K562 (cell line): ENCODE measurements around the gene DCUN1D4. TPM values are rescaled to one million over a fixed set of nuclear protein-coding genes. Genes with fewer than 3 reads are reported as not detected.

Experiments used
- BACH1 ChIP-seq: fragments of 200-800 bp; sonication (Bioruptor generic); IDR thresholded peaks from 2 replicates; pipeline ENCODE4 v1.6.1; 2016; ENCODE audit warnings: missing genetic modification characterization, missing compliant biosample characterization
- CBX2 ChIP-seq: fragments of 200-600 bp; sonication (generic); IDR thresholded peaks from one replicate; pipeline ENCODE4 v1.6.1; 2012; ENCODE audit warnings: mild to moderate bottlenecking, low read length, inconsistent platforms; ENCODE audit not compliant: insufficient read depth, poor library complexity, severe bottlenecking
- CCAR2 ChIP-seq: fragments of 200-400 bp; formaldehyde crosslinking; IDR thresholded peaks from 2 replicates; pipeline ENCODE4 v1.6.1; 2017; ENCODE audit warnings: mild to moderate bottlenecking, low read depth, low read length
- DACH1 ChIP-seq: fragments of 450-650 bp; IDR thresholded peaks from 2 replicates; pipeline ENCODE4 v1.6.1; 2018; ENCODE audit not compliant: partially characterized antibody
- ETV6 ChIP-seq, 3 experiments: fragments of 150-350 bp in 1 of 3; sonication (generic) in 1 of 3; formaldehyde crosslinking in 1 of 3; IDR thresholded peaks; 2 replicates each; pipeline versions ENCODE4 v1.6.1 to v1.8.0; 2014 to 2022; ENCODE audit warnings: borderline replicate concordance in 2 of 3, low read depth in 2 of 3, antibody characterized with exemption in 1 of 3, low read length in 1 of 3, mild to moderate bottlenecking in 1 of 3, missing genetic modification reagents in 1 of 3
- FOXA3 ChIP-seq, 2 experiments: fragments of 450-650 bp in 1 of 2; sonication (generic) in 1 of 2; formaldehyde crosslinking; IDR thresholded peaks in 1 of 2; conservative IDR thresholded peaks in 1 of 2; 2 replicates each; pipeline versions ENCODE4 v1.4.0 to v1.8.0; 2020 to 2022; ENCODE audit warnings: mild to moderate bottlenecking in 2 of 2, missing genetic modification reagents in 1 of 2
- HIVEP1 ChIP-seq: fragments of 250-450 bp; sonication (Bioruptor Pico); IDR thresholded peaks from 2 replicates; pipeline ENCODE4 v1.4.0; 2020; ENCODE audit warnings: mild to moderate bottlenecking
- HMGN3 ChIP-seq: IDR thresholded peaks from 2 replicates; pipeline ENCODE4 v1.6.1; 2011; ENCODE audit warnings: borderline replicate concordance, low read depth, mild to moderate bottlenecking, mixed read lengths, low read length; ENCODE audit not compliant: insufficient read length; ENCODE audit errors: extremely low read depth
- HNRNPL ChIP-seq: fragments of 200-400 bp; formaldehyde crosslinking; IDR thresholded peaks from 2 replicates; pipeline ENCODE4 v1.6.1; 2017; ENCODE audit warnings: low read depth, mild to moderate bottlenecking, low read length
- MAFG ChIP-seq: fragments of 450-650 bp; conservative IDR thresholded peaks from 2 replicates; pipeline ENCODE4 v1.6.1; 2016; ENCODE audit warnings: missing genetic modification characterization, missing compliant biosample characterization
- MEF2A ChIP-seq: IDR thresholded peaks from 2 replicates; pipeline ENCODE4 v1.6.1; 2011; ENCODE audit warnings: low read depth, mild to moderate bottlenecking, low read length, moderate library complexity; ENCODE audit not compliant: control insufficient read depth
- MTA1 ChIP-seq: fragments of 450-650 bp; IDR thresholded peaks from 2 replicates; pipeline ENCODE4 v1.6.1; 2017; ENCODE audit warnings: borderline replicate concordance
- NCOA4 ChIP-seq: fragments of 450-650 bp; IDR thresholded peaks from 2 replicates; pipeline ENCODE4 v1.6.1; 2018; ENCODE audit warnings: mild to moderate bottlenecking; ENCODE audit not compliant: partially characterized antibody
- NFE2 ChIP-seq: IDR thresholded peaks from 2 replicates; pipeline ENCODE4 v1.6.1; 2014; ENCODE audit warnings: antibody characterized with exemption, low read depth
- RFX1 ChIP-seq: fragments of 450-650 bp; IDR thresholded peaks from 2 replicates; pipeline ENCODE4 v1.6.1; 2016; ENCODE audit warnings: mild to moderate bottlenecking, moderate library complexity
- SPI1 ChIP-seq: IDR thresholded peaks from 2 replicates; pipeline ENCODE4 v1.6.1; 2011; ENCODE audit warnings: low read depth, low read length, control low read depth, borderline replicate concordance
- TFAP4 ChIP-seq: sonication (generic); formaldehyde crosslinking; IDR thresholded peaks from 2 replicates; pipeline ENCODE4 v1.8.0; 2022; ENCODE audit warnings: missing genetic modification reagents, mild to moderate bottlenecking, moderate library complexity, borderline replicate concordance
- TGIF2 ChIP-seq: sonication (generic); formaldehyde crosslinking; IDR thresholded peaks from 2 replicates; pipeline ENCODE4 v1.8.1; 2022; ENCODE audit warnings: mild to moderate bottlenecking, missing genetic modification reagents, moderate library complexity
- THRAP3 ChIP-seq: fragments of 450-650 bp; IDR thresholded peaks from 2 replicates; pipeline ENCODE4 v1.6.1; 2016; ENCODE audit warnings: mild to moderate bottlenecking, inconsistent platforms, borderline replicate concordance
- ZBTB1 ChIP-seq: sonication (generic); formaldehyde crosslinking; IDR thresholded peaks from 2 replicates; pipeline ENCODE4 v1.8.1; 2023; ENCODE audit warnings: missing genetic modification reagents, low read depth, mild to moderate bottlenecking, borderline replicate concordance
- ZNF143 ChIP-seq: sonication (generic); formaldehyde crosslinking; IDR thresholded peaks from 2 replicates; pipeline ENCODE4 v1.9.0; 2022; ENCODE audit warnings: mild to moderate bottlenecking, missing genetic modification reagents
- ZNF583 ChIP-seq: fragments of 250-450 bp; sonication (Bioruptor Pico); IDR thresholded peaks from 2 replicates; pipeline ENCODE4 v1.4.0; 2020
- ZNF589 ChIP-seq: fragments of 200-800 bp; sonication (Bioruptor generic); IDR thresholded peaks from 2 replicates; pipeline ENCODE4 v1.6.1; 2016; ENCODE audit warnings: low read depth, missing genetic modification characterization, missing compliant biosample characterization
- ZNF75A ChIP-seq: fragments of 450-650 bp; formaldehyde crosslinking; IDR thresholded peaks from 2 replicates; pipeline ENCODE4 v1.4.0; 2020; ENCODE audit warnings: mild to moderate bottlenecking
- polyA plus RNA-seq, 8 experiments: library from polyadenylated mRNA; depleted of rRNA in 4 of 8; stranded (reverse) in 5 of 8; unstranded in 3 of 8; fragments of >200 nt; fragmentation: Nextera tagmentation in 2 of 8; fragmentation: Illumina TruSeq in 1 of 8; extraction: Ambion mirVana in 2 of 8; extraction: Trizol in 1 of 8; gene quantifications; 2 replicates each; pipeline versions ENCODE4 v1.2.1 to v1.2.3, GENCODE V29; 2011 to 2014; ENCODE audit warnings: inconsistent platforms in 1 of 8, missing spikeins in 1 of 8
- total RNA-seq, 7 experiments: library from RNA; depleted of rRNA in 6 of 7; stranded (reverse); fragments of >200 nt in 6 of 7; fragmentation: Illumina TruSeq in 2 of 7; extraction: Trizol in 2 of 7; gene quantifications; 2 replicates each; pipeline versions ENCODE4 v1.2.1 to v1.2.3, GENCODE V29; 2011 to 2021; ENCODE audit warnings: low replicate concordance in 1 of 7
- TF ChIP-seq, protein P1 (sequence below): sonication (generic); formaldehyde crosslinking; IDR thresholded peaks from 2 replicates; pipeline ENCODE4 v1.8.1; 2023; ENCODE audit warnings: mild to moderate bottlenecking, missing genetic modification reagents
- TF ChIP-seq, protein P2 (sequence below): fragments of 250-450 bp; sonication (Bioruptor Pico); IDR thresholded peaks from 2 replicates; pipeline ENCODE4 v1.8.0; 2021; ENCODE audit warnings: borderline replicate concordance, mild to moderate bottlenecking, moderate library complexity; ENCODE audit not compliant: poor library complexity, severe bottlenecking

The DCUN1D4 gene
- total and polyA plus RNA-seq, 9 of the 15 experiments (the other 6 are each of a cell fraction or from before 2014, with no cell fraction given), result 15.1 to 73.5 (median 23.0) TPM

DNA sequence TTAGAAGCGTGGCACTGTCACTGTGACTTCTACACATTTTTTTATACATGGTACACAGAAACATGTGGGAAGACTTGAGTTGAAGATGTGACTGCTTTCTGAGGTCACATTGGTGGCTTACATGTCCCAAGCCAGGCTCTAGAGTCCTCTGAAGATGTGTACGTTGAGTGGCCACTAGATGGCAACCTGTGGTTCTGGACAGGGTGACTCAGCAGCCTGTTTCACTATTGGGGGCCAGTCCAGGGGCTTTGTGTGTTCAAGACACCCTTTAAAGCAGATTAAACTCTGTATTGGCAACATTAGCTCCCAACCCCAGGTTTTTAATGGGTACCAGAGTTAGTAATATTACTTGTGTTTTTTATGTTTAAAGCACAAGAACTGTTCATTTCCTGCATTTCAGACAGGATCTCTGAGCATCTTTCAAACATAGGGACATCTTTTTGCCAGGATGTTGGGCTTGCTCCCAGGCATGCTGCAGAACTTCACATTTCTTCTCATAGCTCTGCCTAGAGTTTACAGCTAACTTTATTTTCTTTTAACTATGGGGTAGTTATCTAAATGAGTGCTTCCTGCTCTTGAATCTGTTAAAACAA is 53.0 kb downstream of the DCUN1D4 start (continued):
- TF ChIP-seq, protein P1, sequence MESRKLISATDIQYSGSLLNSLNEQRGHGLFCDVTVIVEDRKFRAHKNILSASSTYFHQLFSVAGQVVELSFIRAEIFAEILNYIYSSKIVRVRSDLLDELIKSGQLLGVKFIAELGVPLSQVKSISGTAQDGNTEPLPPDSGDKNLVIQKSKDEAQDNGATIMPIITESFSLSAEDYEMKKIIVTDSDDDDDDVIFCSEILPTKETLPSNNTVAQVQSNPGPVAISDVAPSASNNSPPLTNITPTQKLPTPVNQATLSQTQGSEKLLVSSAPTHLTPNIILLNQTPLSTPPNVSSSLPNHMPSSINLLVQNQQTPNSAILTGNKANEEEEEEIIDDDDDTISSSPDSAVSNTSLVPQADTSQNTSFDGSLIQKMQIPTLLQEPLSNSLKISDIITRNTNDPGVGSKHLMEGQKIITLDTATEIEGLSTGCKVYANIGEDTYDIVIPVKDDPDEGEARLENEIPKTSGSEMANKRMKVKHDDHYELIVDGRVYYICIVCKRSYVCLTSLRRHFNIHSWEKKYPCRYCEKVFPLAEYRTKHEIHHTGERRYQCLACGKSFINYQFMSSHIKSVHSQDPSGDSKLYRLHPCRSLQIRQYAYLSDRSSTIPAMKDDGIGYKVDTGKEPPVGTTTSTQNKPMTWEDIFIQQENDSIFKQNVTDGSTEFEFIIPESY, result no peak
- TF ChIP-seq CBX2 (no peak), MTA1 (no peak), MEF2A (no peak), RFX1 (no peak), ZNF583 (CRISPR knock-in tag) (no peak), FOXA3 (CRISPR knock-in tag; conservative IDR thresholded peaks at IDR 0.05 in 1 of 2, IDR thresholded peaks at IDR 0.05 in 1 of 2) (no peak), ZNF589 (CRISPR knock-in tag) (no peak), BACH1 (tag) (peak; percentile 46; the same call in 1 of the 2 replicates), HNRNPL (no peak), DACH1 (no peak), CCAR2 (no peak), ETV6 (IDR thresholded peaks at IDR 0.05; ENCODE audit: borderline replicate concordance in 1 of 2, low read depth in 2 of 2, low read length in 1 of 2) (no peak), ETV6 (CRISPR knock-in tag; IDR thresholded peaks at IDR 0.05; ENCODE audit: borderline replicate concordance) (no peak), NCOA4 (no peak), NFE2 (peak; percentile 99), ZNF143 (CRISPR knock-in tag) (no peak), THRAP3 (no peak), TGIF2 (CRISPR knock-in tag) (no peak), SPI1 (no peak), ZBTB1 (no peak), ZNF75A (no peak), HIVEP1 (CRISPR knock-in tag) (no peak), MAFG (tag) (peak; percentile 92), HMGN3 (no peak), TFAP4 (no peak)
- TF ChIP-seq, protein P2, sequence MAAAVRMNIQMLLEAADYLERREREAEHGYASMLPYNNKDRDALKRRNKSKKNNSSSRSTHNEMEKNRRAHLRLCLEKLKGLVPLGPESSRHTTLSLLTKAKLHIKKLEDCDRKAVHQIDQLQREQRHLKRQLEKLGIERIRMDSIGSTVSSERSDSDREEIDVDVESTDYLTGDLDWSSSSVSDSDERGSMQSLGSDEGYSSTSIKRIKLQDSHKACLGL (CRISPR knock-in tag), result no peak
